Epidermal melanocyte (primary cell): ENCODE measurements around the gene GRID1.

Experiments
- DNase-seq: peaks from one replicate; pipeline ENCODE4 v3.0.0; 2011; ENCODE audit warnings: low spot score; ENCODE audit not compliant: insufficient read length

Gene GRID1

GRCh38 chr10:86066696-86067095 is 299.9 kb downstream of the GRID1 start:
- no peak for DNase-seq

GRCh38 chr10:86065711-86066251 is 300.8 kb downstream of the GRID1 start:
- no peak for DNase-seq

- DNase-seq: no peak
Measured at GRCh38 chr10:86064931-86065662, 301.5 kb downstream of the GRID1 start.

DNA sequence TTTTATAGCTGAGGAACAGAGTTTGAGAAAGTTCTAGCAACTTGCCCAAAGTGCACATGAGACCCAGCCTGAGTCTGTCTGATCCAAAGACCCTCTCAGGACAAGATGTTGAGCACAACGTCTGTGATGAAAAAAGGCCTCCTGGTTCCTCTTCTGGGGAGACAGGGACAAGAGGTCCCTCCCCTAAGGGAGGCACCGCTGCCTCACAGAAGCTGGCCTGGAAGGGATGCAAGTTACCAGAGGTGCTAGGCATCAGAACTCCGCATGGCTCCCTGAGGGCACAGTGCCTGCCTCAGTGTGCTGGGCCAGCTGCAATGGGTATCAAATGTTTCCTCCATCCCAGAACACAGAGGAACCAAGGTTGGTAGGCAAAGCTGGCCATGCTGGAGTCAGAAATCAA is 302.4 kb downstream of the GRID1 start:
- no peak for DNase-seq

GRCh38 chr10:86063341-86063740 is 303.3 kb downstream of the GRID1 start:
- DNase-seq: no peak

- DNase-seq: no peak
Measured at GRCh38 chr10:86062647-86063145, 303.9 kb downstream of the GRID1 start.

DNA sequence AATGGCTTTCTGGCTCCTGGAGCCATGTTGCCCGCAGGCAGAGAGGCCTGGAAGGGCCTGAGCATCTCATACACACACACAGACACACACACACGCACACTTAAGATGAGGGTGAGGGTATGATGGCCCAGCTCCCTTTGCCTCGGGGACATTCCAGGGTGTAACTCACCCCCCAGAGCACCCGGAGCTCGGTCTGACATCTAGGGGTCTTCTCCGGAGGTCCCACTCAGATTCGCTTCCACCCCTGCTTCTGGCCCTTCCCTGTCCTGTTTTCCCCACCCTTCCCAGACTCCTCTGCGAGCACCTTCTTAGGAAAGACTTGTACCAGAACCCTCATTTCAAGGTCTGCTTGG is 304.4 kb downstream of the GRID1 start:
- no peak for DNase-seq

GRCh38 chr10:86061278-86062197 is 305.1 kb downstream of the GRID1 start:
- DNase-seq: no peak

DNA sequence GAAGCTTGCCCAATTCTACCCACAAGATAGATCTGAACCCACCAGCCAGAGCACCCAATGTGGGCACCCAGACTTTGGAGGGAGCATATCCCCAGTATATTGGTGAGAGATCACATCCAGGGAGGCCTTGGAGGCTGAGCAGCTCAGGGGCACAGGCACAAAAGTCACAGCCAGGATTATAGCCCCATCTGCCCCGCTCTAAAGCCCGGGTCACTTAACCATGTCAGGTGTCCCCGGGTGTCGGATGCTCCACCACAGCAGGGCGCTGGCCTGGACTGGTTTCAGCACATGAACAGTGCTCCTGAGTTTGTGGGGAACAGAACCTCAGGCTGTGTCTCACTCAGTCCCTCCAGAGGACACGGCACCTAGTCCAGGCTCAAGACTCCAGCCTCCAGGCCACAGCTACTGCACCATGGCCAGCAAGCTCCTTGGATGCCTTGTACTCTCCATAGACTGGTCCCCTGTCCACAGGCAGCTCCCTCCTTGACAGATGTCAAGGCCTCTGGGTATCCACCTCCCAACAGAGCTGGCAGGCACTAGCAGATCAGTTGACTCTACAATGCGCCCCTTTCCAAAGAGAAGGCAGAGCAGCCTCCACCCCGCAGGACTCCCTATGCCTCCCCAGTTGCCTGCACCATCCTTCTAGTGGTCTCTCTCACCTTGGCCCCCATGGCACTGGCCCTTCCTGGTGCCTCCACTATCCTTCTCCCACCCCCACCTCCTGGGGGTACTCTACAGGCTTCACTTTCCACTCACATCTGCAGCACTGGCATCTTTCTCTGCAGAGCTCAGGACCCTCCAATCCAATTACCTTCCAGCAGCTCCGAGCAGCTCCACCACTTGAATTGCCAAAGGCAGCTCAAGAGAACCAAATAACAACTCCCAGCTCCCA is 306.0 kb downstream of the GRID1 start:
- DNase-seq: no peak

- no peak for DNase-seq
Measured at GRCh38 chr10:86059892-86060291, 306.7 kb downstream of the GRID1 start.

GRCh38 chr10:86058964-86059363 is 307.6 kb downstream of the GRID1 start:
- no peak for DNase-seq

GRCh38 chr10:86057708-86058107 is 308.9 kb downstream of the GRID1 start:
- DNase-seq: no peak

GRCh38 chr10:86056672-86057071 is 309.9 kb downstream of the GRID1 start:
- no peak for DNase-seq

DNA sequence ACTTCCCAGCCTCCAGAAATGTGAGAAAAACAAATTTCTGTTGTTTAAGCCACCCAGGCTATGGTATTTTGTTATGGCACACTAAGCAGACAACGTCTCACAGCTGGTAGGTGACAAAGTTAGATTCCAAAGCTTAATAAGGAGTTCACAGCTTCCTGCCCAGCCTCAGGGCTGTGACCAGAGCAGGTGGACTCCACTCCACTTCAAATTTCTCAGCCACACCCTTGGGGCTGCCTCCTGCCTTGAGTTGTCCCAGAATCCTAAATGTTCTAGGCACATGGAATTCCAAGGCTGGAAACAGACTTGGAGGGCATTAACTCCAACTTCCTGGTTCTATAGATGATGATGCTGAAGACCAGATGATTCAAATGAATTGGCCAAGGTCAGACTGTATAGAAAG is 310.7 kb downstream of the GRID1 start:
- DNase-seq: no peak

DNA sequence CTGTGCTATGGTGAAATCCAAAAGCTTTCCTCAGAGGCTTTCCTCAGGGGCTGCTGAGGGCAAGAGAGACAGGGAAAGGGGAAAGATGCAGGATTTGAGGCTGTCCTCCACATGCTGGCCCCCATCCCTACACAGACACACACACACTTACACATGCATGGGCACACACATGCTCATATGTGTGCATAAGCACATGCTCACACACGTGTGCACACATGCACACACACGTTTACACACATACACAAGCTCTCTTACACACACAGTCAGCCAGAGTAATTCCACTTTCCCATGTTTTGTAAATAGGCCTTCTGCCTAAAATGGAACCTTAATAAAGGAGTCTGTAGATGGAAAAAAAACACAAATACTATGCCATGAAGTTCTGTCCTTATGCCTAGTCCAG is 312.9 kb downstream of the GRID1 start:
- DNase-seq: no peak

DNA sequence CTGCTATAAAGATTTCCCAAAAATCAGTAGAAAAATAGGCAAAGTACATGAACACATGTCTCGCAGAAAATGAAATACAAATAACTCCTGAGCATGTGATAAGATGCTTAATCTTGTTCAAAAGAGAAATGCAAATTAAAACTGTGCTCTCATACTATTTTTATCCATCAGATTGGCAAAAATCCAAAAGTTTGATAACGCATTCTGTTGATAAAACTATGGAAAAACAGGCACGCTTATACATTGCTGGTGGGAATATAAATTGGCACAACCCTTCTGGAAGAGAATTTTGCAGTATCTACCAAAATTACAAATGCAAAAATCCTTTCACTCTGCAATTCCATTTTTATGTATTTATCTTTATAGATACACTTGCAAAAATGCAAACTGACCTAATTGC is 315.0 kb downstream of the GRID1 start:
- DNase-seq: no peak

DNA sequence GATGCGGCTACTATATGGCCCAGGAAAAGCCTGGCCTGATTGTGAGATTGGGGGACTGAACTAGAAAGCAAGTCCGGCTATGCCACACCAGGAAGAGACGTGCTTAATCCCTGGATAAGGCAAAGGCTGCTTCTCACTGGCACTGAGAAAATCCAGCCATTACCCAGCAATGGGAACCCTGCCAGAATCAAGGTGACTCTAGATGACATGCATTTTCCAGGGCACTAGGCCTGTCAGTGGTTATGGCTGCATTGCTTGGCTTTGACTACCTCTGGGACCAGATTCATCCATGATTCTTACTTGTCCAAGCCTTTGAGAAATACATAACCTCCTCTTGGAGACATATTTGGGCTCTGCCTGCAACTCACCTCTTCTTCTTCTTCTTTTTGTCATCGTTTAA is 317.2 kb downstream of the GRID1 start:
- no peak for DNase-seq

DNA sequence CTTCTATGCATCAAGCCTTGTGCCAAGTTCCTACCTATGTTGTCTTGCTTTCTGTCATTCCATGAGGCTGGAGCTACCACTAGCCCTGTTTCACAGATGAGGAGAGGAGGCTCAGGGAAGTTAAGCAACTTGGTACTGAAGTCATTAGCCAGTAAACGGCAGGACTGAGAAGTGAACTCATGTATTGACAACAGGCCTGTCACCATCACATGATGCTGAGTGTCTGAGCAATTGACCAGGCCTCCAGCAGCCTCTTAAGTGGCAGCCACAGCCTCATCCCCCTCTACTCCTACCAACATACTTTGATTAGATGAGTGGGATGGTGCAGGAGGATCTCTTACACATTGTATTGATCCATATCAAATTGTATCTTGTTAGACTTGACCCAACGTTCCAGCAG is 317.6 kb downstream of the GRID1 start:
- DNase-seq: no peak

DNA sequence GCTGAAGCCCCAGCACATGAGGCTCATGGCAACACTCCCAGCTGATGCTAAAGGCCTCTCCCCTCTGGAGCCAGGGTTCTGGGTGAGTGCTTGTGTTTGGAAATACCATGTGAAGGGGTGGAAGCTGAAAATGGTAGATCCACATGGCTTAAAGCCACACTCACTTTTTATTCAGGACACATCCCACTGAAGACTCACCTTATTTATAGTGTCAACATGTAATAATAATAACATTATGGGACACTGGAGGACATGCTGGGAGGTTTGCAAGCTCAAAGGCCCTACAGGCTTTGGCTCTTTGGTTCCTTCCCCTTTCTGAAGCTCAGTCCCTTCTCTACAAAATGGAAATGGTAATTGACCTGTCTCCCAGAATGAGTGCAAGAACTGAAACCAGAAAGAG is 318.0 kb downstream of the GRID1 start:
- no peak for DNase-seq

GRCh38 chr10:86047588-86047987 is 319.0 kb downstream of the GRID1 start:
- no peak for DNase-seq

GRCh38 chr10:86046845-86047460 is 319.6 kb downstream of the GRID1 start:
- DNase-seq: no peak
